Duodenal mucosa (tissue), 2 donors: ENCODE results near the gene LAMC2.

ENCODE experiments used
- H3K27ac ChIP-seq: one replicate; pipeline ENCODE4 v1.7.0; 2013; ENCODE audit warnings: low read depth, low read length
- H3K27me3 ChIP-seq, 2 donors: one replicate each; pipeline ENCODE4 v1.7.0; 2013; ENCODE audit warnings: low read length in 2 of 2, control low read depth in 1 of 2; ENCODE audit not compliant: insufficient read depth in 2 of 2, control insufficient read depth in 1 of 2
- H3K36me3 ChIP-seq, 2 donors: one replicate each; pipeline ENCODE4 v1.7.0; 2013; ENCODE audit warnings: low read length in 2 of 2, control low read depth in 1 of 2; ENCODE audit not compliant: insufficient read depth in 2 of 2, control insufficient read depth in 1 of 2
- H3K4me1 ChIP-seq, 2 donors: one replicate each; pipeline ENCODE4 v1.7.0; 2013; ENCODE audit warnings: low read length in 2 of 2, control low read depth in 1 of 2; ENCODE audit not compliant: insufficient read depth in 2 of 2, control insufficient read depth in 1 of 2
- H3K4me3 ChIP-seq, 2 donors: one replicate each; pipeline ENCODE4 v1.7.0; 2013; ENCODE audit warnings: low read length in 2 of 2, low read depth in 1 of 2
- H3K9ac ChIP-seq, 2 donors: one replicate each; pipeline ENCODE4 v1.7.0; 2013; ENCODE audit warnings: low read length in 2 of 2, low read depth in 1 of 2
- H3K9me3 ChIP-seq, 2 donors: one replicate each; pipeline ENCODE4 v1.7.0; 2013; ENCODE audit warnings: low read length in 2 of 2, control low read depth in 1 of 2; ENCODE audit not compliant: control insufficient read depth in 1 of 2

Gene LAMC2

DNA sequence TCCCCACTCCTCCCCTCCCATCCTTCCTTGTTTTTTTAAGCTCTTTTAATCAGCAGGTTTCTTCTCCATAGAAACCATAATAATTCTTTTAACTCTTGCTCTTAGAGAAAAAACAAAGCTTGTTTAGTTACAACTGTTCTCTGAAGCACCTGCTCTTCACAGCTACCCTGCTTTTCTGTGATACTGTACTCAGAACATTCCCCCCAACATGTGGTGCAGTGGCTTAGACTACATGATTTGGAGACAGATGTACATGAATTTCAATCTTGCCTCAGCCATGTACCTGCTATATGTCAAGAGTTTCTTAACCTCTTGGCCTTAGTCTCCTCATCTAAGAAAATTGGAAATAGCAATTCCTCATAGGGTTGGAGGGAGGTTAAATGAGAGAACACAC is 33.5 kb downstream of the LAMC2 start:
- H3K27ac ChIP-seq: no peak overlapping the region

GRCh38 chr1:183222909-183223308 is 36.8 kb downstream of the LAMC2 start:
- Histone ChIP-seq H3K9me3 (no peaks in the 10 kb centered on the region), H3K27me3 (no peaks in the 10 kb centered on the region), H3K9ac (no peak overlapping the region), H3K4me3 (no peak overlapping the region), H3K36me3 (no peaks in the 10 kb centered on the region), H3K4me1 (peaks cover 5 to 6% of the 10 kb centered on the region in 2 donors), H3K27ac (no peak overlapping the region)

More for the DNA sequence above, 33.5 kb downstream of the LAMC2 start:
- Histone ChIP-seq H3K9me3 (no peaks in the 10 kb centered on the region), H3K9ac (no peak overlapping the region), H3K4me1 (peaks cover 5 to 6% of the 10 kb centered on the region in 2 donors), H3K36me3 (no peaks in the 10 kb centered on the region), H3K4me3 (no peak overlapping the region), H3K27me3 (no peaks in the 10 kb centered on the region)

GRCh38 chr1:183223467-183223866 is 37.4 kb downstream of the LAMC2 start:
- H3K9me3 ChIP-seq: no peaks in the 10 kb centered on the region
- no peaks in the 10 kb centered on the region for H3K36me3 ChIP-seq
- H3K27ac ChIP-seq: no peak overlapping the region

GRCh38 chr1:183226361-183226760 is 40.3 kb downstream of the LAMC2 start:
- Histone ChIP-seq H3K9me3 (no peaks in the 10 kb centered on the region), H3K4me1 (no peaks in the 10 kb centered on the region), H3K27me3 (no peaks in the 10 kb centered on the region), H3K27ac (no peak overlapping the region), H3K4me3 (no peak overlapping the region), H3K9ac (no peak overlapping the region), H3K36me3 (no peaks in the 10 kb centered on the region)

More at GRCh38 chr1:183223467-183223866, 37.4 kb downstream of the LAMC2 start:
- Histone ChIP-seq H3K9ac (no peak overlapping the region), H3K27me3 (no peaks in the 10 kb centered on the region), H3K4me1 (peaks cover 4 to 5% of the 10 kb centered on the region in 2 donors), H3K4me3 (no peak overlapping the region)

DNA sequence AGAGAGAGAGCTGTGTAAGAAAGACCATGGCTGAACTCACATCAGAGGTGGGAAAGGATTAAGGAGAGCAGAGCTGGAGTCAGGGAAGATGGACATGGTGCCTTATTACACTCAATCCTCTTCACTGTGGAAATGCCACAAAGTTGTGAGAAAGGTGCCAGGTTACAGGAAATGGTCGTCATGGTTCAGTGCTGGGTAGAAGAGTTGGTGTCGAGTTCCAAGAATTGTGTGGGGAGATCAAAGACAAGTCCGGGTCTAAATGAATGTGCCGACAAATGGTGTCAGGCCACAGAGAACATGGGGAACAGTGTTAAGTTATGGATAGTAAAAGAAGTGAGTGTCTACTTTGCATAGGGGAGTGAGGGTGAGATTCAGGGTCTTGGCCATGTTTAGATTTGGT is 40.9 kb downstream of the LAMC2 start:
- Histone ChIP-seq H3K4me1 (no peaks in the 10 kb centered on the region), H3K9ac (no peak overlapping the region), H3K4me3 (no peak overlapping the region), H3K27me3 (no peaks in the 10 kb centered on the region), H3K27ac (no peak overlapping the region), H3K36me3 (no peaks in the 10 kb centered on the region), H3K9me3 (no peaks in the 10 kb centered on the region)

DNA sequence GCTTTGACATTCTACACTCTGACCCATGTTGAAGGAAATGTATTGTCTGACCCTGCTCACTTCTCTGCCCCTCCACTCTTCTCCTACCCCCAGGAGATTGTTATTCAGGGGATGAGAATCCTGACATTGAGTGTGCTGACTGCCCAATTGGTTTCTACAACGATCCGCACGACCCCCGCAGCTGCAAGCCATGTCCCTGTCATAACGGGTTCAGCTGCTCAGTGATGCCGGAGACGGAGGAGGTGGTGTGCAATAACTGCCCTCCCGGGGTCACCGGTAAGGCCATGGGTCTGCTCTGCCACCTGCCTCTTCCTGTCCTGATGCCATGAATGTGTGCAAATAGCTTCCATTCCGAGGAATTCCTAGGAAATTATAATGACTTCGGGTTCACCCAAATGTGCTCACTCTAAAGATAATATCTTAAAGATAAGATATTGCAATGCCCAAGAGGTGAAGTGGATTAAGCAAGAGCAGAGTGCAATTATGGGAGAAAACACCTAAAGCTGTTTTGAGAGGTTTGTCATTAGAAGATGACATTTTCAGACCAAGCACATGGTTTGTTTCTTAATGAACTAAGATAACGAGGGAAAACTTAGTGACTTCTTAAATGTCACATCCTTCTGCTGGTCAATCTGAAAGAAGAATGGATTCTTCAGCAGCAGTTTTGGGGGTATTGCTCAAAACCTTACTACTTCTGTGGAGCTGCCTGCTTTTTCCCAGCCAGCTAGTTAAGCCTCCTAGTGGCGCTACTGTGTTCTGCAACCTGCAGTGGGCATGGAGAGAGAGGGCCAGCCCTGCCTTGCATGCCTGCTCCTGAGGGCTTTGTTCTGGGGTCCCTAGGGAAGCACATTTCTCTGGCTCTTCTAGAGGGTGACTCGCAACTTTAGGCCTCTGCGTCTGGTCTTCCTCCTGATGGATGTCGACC is 41.6 kb downstream of the LAMC2 start:
- no peaks in the 10 kb centered on the region for H3K4me1 ChIP-seq
- no peaks in the 10 kb centered on the region for H3K27me3 ChIP-seq
- H3K4me3 ChIP-seq: no peak overlapping the region
- no peak overlapping the region for H3K9ac ChIP-seq
- H3K36me3 ChIP-seq: no peaks in the 10 kb centered on the region
- H3K9me3 ChIP-seq: no peaks in the 10 kb centered on the region
- no peak overlapping the region for H3K27ac ChIP-seq

GRCh38 chr1:183228347-183229220 is 42.5 kb downstream of the LAMC2 start:
- Histone ChIP-seq H3K9me3 (no peaks in the 10 kb centered on the region), H3K27me3 (no peaks in the 10 kb centered on the region), H3K36me3 (no peaks in the 10 kb centered on the region), H3K4me1 (no peaks in the 10 kb centered on the region), H3K9ac (no peak overlapping the region), H3K27ac (no peak overlapping the region), H3K4me3 (no peak overlapping the region)

GRCh38 chr1:183230413-183230812 is 44.3 kb downstream of the LAMC2 start:
- no peak overlapping the region for H3K27ac ChIP-seq
- H3K9ac ChIP-seq: no peak overlapping the region

GRCh38 chr1:183231545-183231944 is 45.5 kb downstream of the LAMC2 start:
- Histone ChIP-seq H3K36me3 (no peaks in the 10 kb centered on the region), H3K9ac (no peak overlapping the region), H3K27ac (no peak overlapping the region), H3K9me3 (no peaks in the 10 kb centered on the region), H3K4me1 (peaks cover 0 to 3% of the 10 kb centered on the region in 2 donors), H3K27me3 (no peaks in the 10 kb centered on the region), H3K4me3 (no peak overlapping the region)

More at GRCh38 chr1:183230413-183230812, 44.3 kb downstream of the LAMC2 start:
- Histone ChIP-seq H3K4me3 (no peak overlapping the region), H3K9me3 (no peaks in the 10 kb centered on the region), H3K36me3 (no peaks in the 10 kb centered on the region), H3K27me3 (no peaks in the 10 kb centered on the region), H3K4me1 (peaks cover 0 to 3% of the 10 kb centered on the region in 2 donors)

GRCh38 chr1:183233113-183233512 is 47.0 kb downstream of the LAMC2 start:
- no peaks in the 10 kb centered on the region for H3K27me3 ChIP-seq
- no peaks in the 10 kb centered on the region for H3K36me3 ChIP-seq
- H3K27ac ChIP-seq: no peak overlapping the region
- H3K9me3 ChIP-seq: no peaks in the 10 kb centered on the region
- H3K4me1 ChIP-seq: peaks cover 0 to 3% of the 10 kb centered on the region in 2 donors
- H3K9ac ChIP-seq: no peak overlapping the region
- H3K4me3 ChIP-seq: no peak overlapping the region
